AG08396 (cell line): ENCODE results near the gene PKN3.

Experiments used
- DNase-seq: peaks from one replicate; pipeline ENCODE4 v3.0.0; 2012; ENCODE audit warnings: low spot score, mixed read lengths

Gene PKN3

GRCh38 chr9:128742401-128742800 is 40.1 kb downstream of the PKN3 start:
- DNase-seq = no peak

- no peak for DNase-seq
Measured at GRCh38 chr9:128743421-128743820, 41.1 kb downstream of the PKN3 start.

GRCh38 chr9:128747241-128747640 is 44.9 kb downstream of the PKN3 start:
- no peak for DNase-seq

GRCh38 chr9:128750926-128751595 is 48.8 kb downstream of the PKN3 start:
- no peak for DNase-seq

GRCh38 chr9:128753627-128754026 is 51.3 kb downstream of the PKN3 start:
- DNase-seq = no peak

GRCh38 chr9:128757602-128758001 is 55.3 kb downstream of the PKN3 start:
- DNase-seq = no peak

- no peak for DNase-seq
Measured at GRCh38 chr9:128762671-128763449, 60.6 kb downstream of the PKN3 start.

GRCh38 chr9:128764361-128764760 is 62.1 kb downstream of the PKN3 start:
- no peak for DNase-seq

- no peak for DNase-seq
Measured at GRCh38 chr9:128765499-128765898, 63.2 kb downstream of the PKN3 start.

GRCh38 chr9:128768606-128769005 is 66.3 kb downstream of the PKN3 start:
- no peak for DNase-seq
